Hepatocyte (in vitro differentiated cells): ENCODE results near the gene BAG5. TPM values are rescaled to one million over a fixed set of nuclear protein-coding genes. Genes with fewer than 3 reads are reported as not detected.

Experiments used
- DNase-seq: peaks from one replicate; pipeline ENCODE4 v3.0.0-alpha.2; 2016; ENCODE audit warnings: low spot score
- H2AFZ ChIP-seq: fragments of 200-600 bp; sonication (generic); 2 replicates; pipeline ENCODE4 v1.6.0; 2016; ENCODE audit warnings: antibody characterized with exemption, mild to moderate bottlenecking
- H3K27ac ChIP-seq: fragments of 200-600 bp; sonication (generic); 2 replicates; pipeline ENCODE4 v1.5.1; 2016; ENCODE audit warnings: mild to moderate bottlenecking
- H3K27me3 ChIP-seq: fragments of 200-600 bp; sonication (generic); 2 replicates; pipeline ENCODE4 v1.6.1; 2016
- H3K36me3 ChIP-seq: fragments of 200-600 bp; sonication (generic); replicated peaks from 2 replicates; pipeline ENCODE4 v1.5.1; 2016; ENCODE audit warnings: low read depth; ENCODE audit not compliant: insufficient read depth
- H3K4me1 ChIP-seq: fragments of 200-600 bp; sonication (generic); 2 replicates; pipeline ENCODE4 v1.5.1; 2016; ENCODE audit warnings: mild to moderate bottlenecking, moderate library complexity; ENCODE audit not compliant: insufficient read depth
- H3K4me2 ChIP-seq: fragments of 200-600 bp; sonication (generic); 2 replicates; pipeline ENCODE4 v1.6.0; 2016
- H3K4me3 ChIP-seq: fragments of 200-600 bp; sonication (generic); 2 replicates; pipeline ENCODE4 v1.5.1; 2016; ENCODE audit warnings: mild to moderate bottlenecking
- H3K79me2 ChIP-seq: fragments of 200-600 bp; sonication (generic); 2 replicates; pipeline ENCODE4 v1.6.0; 2017; ENCODE audit warnings: mild to moderate bottlenecking
- H3K9me2 ChIP-seq: fragments of 200-600 bp; sonication (generic); replicated peaks from 2 replicates; pipeline ENCODE4 v1.6.0; 2017; ENCODE audit warnings: mild to moderate bottlenecking; ENCODE audit not compliant: insufficient read depth
- H3K9me3 ChIP-seq: fragments of 200-600 bp; sonication (generic); 2 replicates; pipeline ENCODE4 v1.5.1; 2016; ENCODE audit warnings: low read depth, mild to moderate bottlenecking
- H4K20me1 ChIP-seq: fragments of 200-600 bp; sonication (generic); 2 replicates; pipeline ENCODE4 v1.6.0; 2016; ENCODE audit warnings: mild to moderate bottlenecking; ENCODE audit not compliant: insufficient read depth, poor library complexity, severe bottlenecking
- EZH2 ChIP-seq: fragments of 200-600 bp; sonication (generic); IDR thresholded peaks from 2 replicates; pipeline ENCODE4 v1.6.1; 2016; ENCODE audit warnings: antibody characterized with exemption, mild to moderate bottlenecking, borderline replicate concordance
- EZH2phosphoT487 ChIP-seq: fragments of 200-600 bp; sonication (generic); IDR thresholded peaks from one replicate; pipeline ENCODE4 v1.6.1; 2018; ENCODE audit warnings: antibody characterized with exemption, mild to moderate bottlenecking, low read depth, moderate library complexity; ENCODE audit not compliant: unreplicated experiment, severe bottlenecking
- WGBS: methylation state at CpG from one replicate; pipeline ENCODE4 v1.1.6; 2016; ENCODE audit warnings: low lambda C conversion rate; ENCODE audit errors: missing lambda C conversion rate; 5-methylcytosine and 5-hydroxymethylcytosine counted together
- polyA plus RNA-seq: library from polyadenylated mRNA; unstranded; fragments of >200 nt; fragmentation: Nextera tagmentation; extraction: Ambion mirVana; gene quantifications from 2 replicates; pipeline ENCODE4 v1.2.1, GENCODE V29; 2016
- total RNA-seq: library from RNA; depleted of rRNA; stranded (reverse); fragments of >200 nt; gene quantifications from 2 replicates; pipeline ENCODE4 v1.2.3, GENCODE V29; 2014
- TF ChIP-seq, protein P1 (sequence below): fragments of 200-600 bp; sonication (generic); IDR thresholded peaks from 2 replicates; pipeline ENCODE4 v1.5.1; 2016; ENCODE audit warnings: antibody characterized with exemption, mild to moderate bottlenecking; ENCODE audit not compliant: poor library complexity

The BAG5 gene
- total and polyA plus RNA-seq, 2 experiments from 2014 or later, result 13.9 to 27.4 TPM

DNA sequence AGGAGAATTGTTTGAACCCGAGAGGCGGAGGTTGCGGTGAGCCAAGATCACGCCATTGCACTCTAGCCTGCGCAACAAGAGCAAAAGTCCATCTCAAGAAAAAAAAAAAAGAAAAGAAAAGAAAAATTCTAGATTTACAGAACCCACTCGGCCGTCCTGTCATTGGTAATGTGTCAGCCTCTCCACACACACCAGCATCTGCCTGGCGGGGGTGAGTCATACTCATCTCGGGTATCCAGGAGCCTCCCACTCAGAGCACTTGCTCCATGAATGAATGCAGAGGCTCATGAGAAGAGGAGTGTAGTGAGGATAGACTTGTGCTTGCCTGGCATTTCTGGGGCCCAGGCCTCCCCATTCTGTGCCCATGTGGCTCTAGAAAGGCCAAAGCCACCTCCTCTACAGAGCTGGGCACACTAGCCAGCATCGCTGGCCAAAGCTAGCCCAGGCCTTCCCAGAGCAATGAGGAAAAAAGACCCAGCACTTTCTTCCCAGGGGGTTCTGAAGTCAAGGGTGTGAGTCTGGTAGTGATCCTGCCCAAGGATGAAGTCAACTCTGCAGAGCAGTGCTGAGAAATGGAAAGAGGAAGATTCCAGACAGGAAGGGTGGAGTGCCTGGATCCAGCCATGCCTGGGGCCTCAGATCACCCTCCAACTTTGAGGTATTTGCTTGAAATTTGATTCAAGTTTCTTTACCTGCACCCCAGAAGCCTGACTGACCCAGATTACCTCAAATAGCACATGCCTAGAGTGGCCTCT, 35.3 kb upstream of the BAG5 start:
- no peak overlapping the region for H3K4me3 ChIP-seq
- no peaks in the 10 kb centered on the region for H3K27me3 ChIP-seq
- no peaks in the 10 kb centered on the region for H3K4me1 ChIP-seq
- H2AFZ ChIP-seq, result no peak overlapping the region
- TF ChIP-seq, protein P1, sequence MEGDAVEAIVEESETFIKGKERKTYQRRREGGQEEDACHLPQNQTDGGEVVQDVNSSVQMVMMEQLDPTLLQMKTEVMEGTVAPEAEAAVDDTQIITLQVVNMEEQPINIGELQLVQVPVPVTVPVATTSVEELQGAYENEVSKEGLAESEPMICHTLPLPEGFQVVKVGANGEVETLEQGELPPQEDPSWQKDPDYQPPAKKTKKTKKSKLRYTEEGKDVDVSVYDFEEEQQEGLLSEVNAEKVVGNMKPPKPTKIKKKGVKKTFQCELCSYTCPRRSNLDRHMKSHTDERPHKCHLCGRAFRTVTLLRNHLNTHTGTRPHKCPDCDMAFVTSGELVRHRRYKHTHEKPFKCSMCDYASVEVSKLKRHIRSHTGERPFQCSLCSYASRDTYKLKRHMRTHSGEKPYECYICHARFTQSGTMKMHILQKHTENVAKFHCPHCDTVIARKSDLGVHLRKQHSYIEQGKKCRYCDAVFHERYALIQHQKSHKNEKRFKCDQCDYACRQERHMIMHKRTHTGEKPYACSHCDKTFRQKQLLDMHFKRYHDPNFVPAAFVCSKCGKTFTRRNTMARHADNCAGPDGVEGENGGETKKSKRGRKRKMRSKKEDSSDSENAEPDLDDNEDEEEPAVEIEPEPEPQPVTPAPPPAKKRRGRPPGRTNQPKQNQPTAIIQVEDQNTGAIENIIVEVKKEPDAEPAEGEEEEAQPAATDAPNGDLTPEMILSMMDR, result no peak
- TF ChIP-seq EZH2, result no peak
- TF ChIP-seq EZH2phosphoT487, result no peak
- no peaks in the 10 kb centered on the region for H3K36me3 ChIP-seq
- H3K27ac ChIP-seq, result no peak overlapping the region
- H3K79me2 ChIP-seq, result no peaks in the 10 kb centered on the region
- no peaks in the 10 kb centered on the region for H3K9me3 ChIP-seq
- H4K20me1 ChIP-seq, result no peaks in the 10 kb centered on the region
- 82% methylated on average over 10 of the region's 10 CpGs for WGBS
- DNase-seq, result peak; percentile 36
- H3K4me2 ChIP-seq, result no peak overlapping the region
- H3K9me2 ChIP-seq, result no peaks in the 10 kb centered on the region

DNA sequence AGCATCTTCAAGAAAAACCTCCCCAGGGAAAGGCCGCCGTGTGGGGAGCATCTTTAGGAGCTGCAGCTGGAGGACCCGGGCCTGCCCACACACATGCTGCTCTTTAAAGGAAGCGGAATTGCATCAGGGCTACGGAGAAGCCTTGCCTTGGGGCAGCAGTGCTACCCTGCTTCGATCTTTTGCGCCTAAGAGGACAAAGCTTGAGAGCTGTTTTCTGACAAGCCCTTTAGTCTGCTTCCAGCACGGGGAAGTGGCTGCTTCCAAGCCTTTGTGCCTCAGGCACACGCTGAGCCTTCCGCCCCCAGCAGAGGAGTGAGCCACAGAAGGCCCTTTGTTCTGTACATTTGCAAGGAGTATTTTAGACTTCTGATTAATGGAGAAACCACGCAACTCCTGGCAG, 31.8 kb upstream of the BAG5 start:
- no peak overlapping the region for H2AFZ ChIP-seq
- no peak for DNase-seq
- no peak overlapping the region for H3K4me2 ChIP-seq
- H3K9me2 ChIP-seq, result no peaks in the 10 kb centered on the region
- WGBS, result 73% methylated on average over 11 of the region's 11 CpGs
- H3K27ac ChIP-seq, result no peak overlapping the region
- H3K27me3 ChIP-seq, result no peaks in the 10 kb centered on the region
- no peaks in the 10 kb centered on the region for H3K9me3 ChIP-seq
- no peaks in the 10 kb centered on the region for H3K79me2 ChIP-seq
- H3K36me3 ChIP-seq, result no peaks in the 10 kb centered on the region
- H4K20me1 ChIP-seq, result no peaks in the 10 kb centered on the region
- no peaks in the 10 kb centered on the region for H3K4me1 ChIP-seq
- H3K4me3 ChIP-seq, result no peak overlapping the region
- TF ChIP-seq, protein P1, result no peak
- TF ChIP-seq EZH2, result no peak
- no peak for TF ChIP-seq EZH2phosphoT487

DNA sequence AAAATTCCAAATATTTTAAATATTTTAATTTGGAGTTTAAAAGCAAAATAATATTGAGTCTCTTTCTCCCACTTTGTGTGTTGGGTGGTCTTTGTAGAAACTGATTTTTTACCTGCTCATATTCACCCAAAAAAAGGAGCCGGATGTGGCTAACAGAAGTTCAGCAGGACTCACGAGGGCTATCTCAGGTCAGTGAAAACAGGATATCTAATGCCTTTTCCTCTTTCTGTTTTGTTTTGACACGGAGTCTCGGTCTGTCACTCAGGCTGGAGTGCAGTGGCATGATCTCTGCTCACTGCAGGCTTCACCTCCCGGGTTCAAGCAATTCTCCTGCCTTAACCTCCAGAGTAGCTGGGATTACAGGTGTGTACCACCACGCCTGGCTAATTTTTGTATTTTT, 31.1 kb upstream of the BAG5 start:
- H3K9me3 ChIP-seq, result no peaks in the 10 kb centered on the region
- WGBS, result 92% methylated on average over 6 of the region's 6 CpGs
- H2AFZ ChIP-seq, result no peak overlapping the region
- H3K36me3 ChIP-seq, result no peaks in the 10 kb centered on the region
- no peak overlapping the region for H3K4me2 ChIP-seq
- no peak overlapping the region for H3K27ac ChIP-seq
- no peaks in the 10 kb centered on the region for H4K20me1 ChIP-seq
- no peaks in the 10 kb centered on the region for H3K4me1 ChIP-seq
- no peaks in the 10 kb centered on the region for H3K79me2 ChIP-seq
- H3K27me3 ChIP-seq, result no peaks in the 10 kb centered on the region
- no peak overlapping the region for H3K4me3 ChIP-seq
- H3K9me2 ChIP-seq, result no peaks in the 10 kb centered on the region
- TF ChIP-seq EZH2phosphoT487 (no peak), EZH2 (no peak)
- TF ChIP-seq, protein P1, result no peak
- DNase-seq, result no peak
